WTC11 (cell line): ENCODE data around the gene WNT3A.

ENCODE experiments used
- ATF2 ChIP-seq: sonication (generic); formaldehyde crosslinking; IDR thresholded peaks from 2 replicates; pipeline ENCODE4 v1.8.1; 2022; ENCODE audit warnings: low read depth, missing genetic modification reagents, borderline replicate concordance
- CTCF ChIP-seq: fragments of 200-600 bp; IDR thresholded peaks from 2 replicates; pipeline ENCODE4 v1.8.0; 2022; ENCODE audit warnings: antibody characterized with exemption
- GTF2I ChIP-seq: fragments of 250-450 bp; sonication (Bioruptor Pico); conservative IDR thresholded peaks from 2 replicates; pipeline ENCODE4 v1.4.0; 2021; ENCODE audit warnings: mild to moderate bottlenecking
- KAT7 ChIP-seq: sonication (generic); formaldehyde crosslinking; IDR thresholded peaks from 2 replicates; pipeline ENCODE4 v1.8.1; 2023; ENCODE audit warnings: missing genetic modification reagents, mild to moderate bottlenecking, borderline replicate concordance
- MYBL2 ChIP-seq: sonication (generic); formaldehyde crosslinking; IDR thresholded peaks from 2 replicates; pipeline ENCODE4 v1.8.1; 2023; ENCODE audit warnings: mild to moderate bottlenecking, moderate library complexity, missing genetic modification reagents
- NR3C1 ChIP-seq: sonication (generic); formaldehyde crosslinking; conservative IDR thresholded peaks from 2 replicates; pipeline ENCODE4 v1.8.1; 2023; ENCODE audit warnings: low read depth, mild to moderate bottlenecking, missing genetic modification reagents
- USF2 ChIP-seq: sonication (generic); formaldehyde crosslinking; IDR thresholded peaks from 2 replicates; pipeline ENCODE4 v1.8.1; 2023; ENCODE audit warnings: mild to moderate bottlenecking, missing genetic modification reagents, moderate library complexity
- ZNF416 ChIP-seq: fragments of 250-450 bp; sonication (Bioruptor Pico); IDR thresholded peaks from 2 replicates; pipeline ENCODE4 v1.9.0; 2021; ENCODE audit warnings: mild to moderate bottlenecking, inconsistent platforms

- TF ChIP-seq KAT7 (CRISPR knock-in tag) (no peak), CTCF (no peak), NR3C1 (no peak), MYBL2 (CRISPR knock-in tag) (no peak), ZNF416 (no peak), USF2 (CRISPR knock-in tag) (no peak), GTF2I (CRISPR knock-in tag) (no peak), ATF2 (CRISPR knock-in tag) (no peak)
Measured at GRCh38 chr1:228110556-228110955, 103.8 kb downstream of the WNT3A start.
